ENCODE data around the gene TIMM9.

TIMM9 gene

GRCh38 chr14:58465421-58465820 lies 38.1 kb upstream of the TIMM9 start:
- Histone ChIP-seq H3K27ac (no peak overlapping the region), H3K9me3 (ENCODE audit: severe bottlenecking) (no peaks in the 10 kb centered on the region), H3K27me3 (ENCODE audit: insufficient read depth, low read depth, severe bottlenecking) (no peaks in the 10 kb centered on the region), H3K4me3 (ENCODE audit: low read depth, low read length) (no peak overlapping the region), H3K36me3 (peaks cover 48% of the 10 kb centered on the region)
- DNase-seq: no peak
- TF ChIP-seq CTCF (IDR thresholded peaks at IDR 0.05; ENCODE audit: low read depth, low read length): no peak

DNA sequence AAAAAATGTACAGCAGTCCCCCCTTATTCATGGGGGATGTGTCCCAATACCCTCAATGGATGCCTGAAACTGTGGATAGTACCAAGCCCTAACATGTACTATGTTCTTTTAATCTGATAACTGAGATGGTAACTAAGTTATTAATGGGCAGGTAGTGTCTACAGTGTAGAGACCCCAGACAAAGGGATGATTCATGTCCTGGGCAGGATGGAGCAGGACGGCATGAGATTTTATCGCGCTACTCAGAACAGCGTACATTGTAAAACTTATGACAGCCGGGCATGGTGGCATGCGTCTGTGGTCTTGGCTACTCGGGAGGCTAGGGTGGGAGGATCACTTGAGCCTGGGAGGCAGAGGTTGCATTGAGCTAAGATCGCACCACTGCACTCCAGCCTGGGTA lies 37.3 kb upstream of the TIMM9 start:
- Histone ChIP-seq H3K27me3 (ENCODE audit: insufficient read depth, low read depth, severe bottlenecking) (no peaks in the 10 kb centered on the region), H3K4me3 (ENCODE audit: low read depth, low read length) (no peak overlapping the region), H3K36me3 (peaks cover 55% of the 10 kb centered on the region), H3K9me3 (ENCODE audit: severe bottlenecking) (no peaks in the 10 kb centered on the region), H3K27ac (no peak overlapping the region)
- no peak for TF ChIP-seq CTCF (IDR thresholded peaks at IDR 0.05; ENCODE audit: low read depth, low read length)
- DNase-seq: no peak

GRCh38 chr14:58463147-58463546 lies 35.8 kb upstream of the TIMM9 start:
- DNase-seq: no peak
- TF ChIP-seq CTCF (IDR thresholded peaks at IDR 0.05; ENCODE audit: low read depth, low read length): no peak
- Histone ChIP-seq H3K36me3 (peaks cover 43% of the 10 kb centered on the region), H3K4me3 (ENCODE audit: low read depth, low read length) (no peak overlapping the region), H3K27ac (no peak overlapping the region), H3K9me3 (ENCODE audit: severe bottlenecking) (no peaks in the 10 kb centered on the region), H3K27me3 (ENCODE audit: insufficient read depth, low read depth, severe bottlenecking) (no peaks in the 10 kb centered on the region)

DNA sequence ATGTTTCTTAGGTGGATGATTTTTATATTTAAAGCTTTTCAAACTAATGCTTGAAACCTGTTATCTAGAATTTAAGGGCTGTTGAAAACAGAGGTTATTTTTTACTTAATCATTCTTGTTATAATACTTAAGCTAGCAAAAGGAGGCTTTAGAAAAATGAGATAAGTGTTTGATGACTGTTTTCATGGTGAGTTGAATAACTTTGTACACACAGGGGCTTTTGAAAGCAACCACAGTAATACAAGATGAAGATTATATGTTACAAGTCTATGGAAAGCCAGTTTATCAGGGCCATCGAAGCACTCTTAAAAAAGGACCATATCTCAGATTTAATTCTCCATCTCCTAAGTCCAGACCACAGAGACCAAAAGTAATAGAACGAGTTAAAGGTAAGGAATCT lies 33.4 kb upstream of the TIMM9 start:
- Histone ChIP-seq H3K27ac (no peak overlapping the region), H3K27me3 (ENCODE audit: insufficient read depth, low read depth, severe bottlenecking) (no peaks in the 10 kb centered on the region), H3K4me3 (ENCODE audit: low read depth, low read length) (no peak overlapping the region), H3K36me3 (peaks cover 42% of the 10 kb centered on the region), H3K9me3 (ENCODE audit: severe bottlenecking) (no peaks in the 10 kb centered on the region)
- no peak for DNase-seq
- TF ChIP-seq CTCF (IDR thresholded peaks at IDR 0.05; ENCODE audit: low read depth, low read length): no peak

GRCh38 chr14:58455593-58456265 lies 28.4 kb upstream of the TIMM9 start:
- TF ChIP-seq CTCF (IDR thresholded peaks at IDR 0.05; ENCODE audit: low read depth, low read length): no peak
- DNase-seq: no peak
- H3K9me3 ChIP-seq (ENCODE audit: severe bottlenecking): no peaks in the 10 kb centered on the region
- no peak overlapping the region for H3K27ac ChIP-seq
- H3K4me3 ChIP-seq (ENCODE audit: low read depth, low read length): no peak overlapping the region
- peaks cover 37% of the 10 kb centered on the region for H3K36me3 ChIP-seq
- H3K27me3 ChIP-seq (ENCODE audit: insufficient read depth, low read depth, severe bottlenecking): no peaks in the 10 kb centered on the region

- H3K27ac ChIP-seq: no peak overlapping the region
- peaks cover 41% of the 10 kb centered on the region for H3K36me3 ChIP-seq
Measured at GRCh38 chr14:58444627-58445026, 17.3 kb upstream of the TIMM9 start.

More at GRCh38 chr14:58444627-58445026, 17.3 kb upstream of the TIMM9 start:
- Histone ChIP-seq H3K9me3 (ENCODE audit: severe bottlenecking) (no peaks in the 10 kb centered on the region), H3K27me3 (ENCODE audit: insufficient read depth, low read depth, severe bottlenecking) (no peaks in the 10 kb centered on the region), H3K4me3 (ENCODE audit: low read depth, low read length) (no peak overlapping the region)
- no peak for DNase-seq
- TF ChIP-seq CTCF (IDR thresholded peaks at IDR 0.05; ENCODE audit: low read depth, low read length): no peak

All from WERI-Rb-1 (cell line).